Activated naive CD4-positive, alpha-beta T cell treated with anti-CD3 and anti-CD28 coated beads for 36 hours (primary cell): ENCODE data around the gene NOTUM. TPM values are rescaled to one million over a fixed set of nuclear protein-coding genes. Genes with fewer than 3 reads are reported as not detected.

Experiments used
- CTCF ChIA-PET: fragments of 350-600 bp; sonication (Branson Sonifier 250); formaldehyde crosslinking; loops from one replicate; lab custom pipeline; 2021; ENCODE audit warnings: antibody characterized with exemption; lab: Charles Lee
- DNase-seq: peaks from one replicate; pipeline ENCODE4 v3.0.0-alpha.2; 2020
- H3K27ac Mint-ChIP-seq: one replicate; pipeline ENCODE4 v1.8.0; 2021; ENCODE audit warnings: mild to moderate bottlenecking, mixed read lengths
- H3K27me3 Mint-ChIP-seq: one replicate; pipeline ENCODE4 v1.8.0; 2021; ENCODE audit warnings: low read depth, mixed read lengths
- H3K36me3 Mint-ChIP-seq: one replicate; pipeline ENCODE4 v1.8.0; 2021; ENCODE audit warnings: low read depth, mixed read lengths
- H3K4me1 Mint-ChIP-seq: one replicate; pipeline ENCODE4 v1.8.0; 2021; ENCODE audit warnings: low read depth, mixed read lengths
- H3K4me3 Mint-ChIP-seq: one replicate; pipeline ENCODE4 v1.8.0; 2021; ENCODE audit warnings: mild to moderate bottlenecking, moderate library complexity, mixed read lengths
- H3K9me3 Mint-ChIP-seq: one replicate; pipeline ENCODE4 v1.8.0; 2021; ENCODE audit warnings: mixed read lengths
- intact Hi-C: fragments of 100-400 bp; cut with micrococcal nuclease; formaldehyde crosslinking; loops from one replicate; pipeline ENCODE4 v1.15.1; 2023
- total RNA-seq, 2 experiments: library from RNA; stranded (reverse); gene quantifications; one replicate each; pipeline ENCODE4 v1.2.3, GENCODE V29; 2021

NOTUM gene
- under 1 TPM; 0.35 to 0.38 TPM for total RNA-seq

DNA sequence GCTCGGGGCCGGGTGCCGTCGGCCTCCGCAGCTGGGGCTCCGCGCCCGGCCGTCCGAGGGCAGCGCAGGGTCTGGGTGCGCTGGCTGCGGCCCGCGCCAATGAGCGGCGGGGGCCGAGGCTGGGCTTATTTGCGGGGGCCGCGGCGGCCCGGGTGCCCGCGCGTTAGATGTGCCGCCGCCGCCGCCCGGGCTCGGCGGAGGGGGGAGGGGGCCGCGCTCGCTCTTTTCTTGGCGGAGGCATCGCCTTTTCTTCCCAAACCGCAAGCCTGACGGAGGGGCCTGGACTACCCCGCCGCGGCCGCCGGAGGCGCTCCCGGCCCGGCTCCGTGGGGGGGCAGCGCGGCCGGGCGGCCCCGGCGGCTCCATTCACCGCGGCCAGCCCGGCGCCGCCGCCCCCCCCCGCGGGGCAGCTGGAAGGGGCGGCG, at the start of gene NOTUM:
Gene NOTUM (minus strand): TSS at position 101 of the 425 bp plus-strand sequence. CDS start 278 bp downstream, outside the sequence.
- intact Hi-C loops = no loop called here
- Mint-ChIP-seq H3K27me3 (peaks cover 15% of the 10 kb centered on the region), H3K9me3 (no peaks in the 10 kb centered on the region), H3K4me3 (no peak within 1 kb of the TSS), H3K27ac (no peak within 1 kb of the TSS), H3K4me1 (peaks cover 4% of the 10 kb centered on the region), H3K36me3 (no peaks in the 10 kb centered on the region)
- CTCF ChIA-PET = interaction anchor here (0.8 to 4.7 kb wide), 3 partner anchors 31 to 69 kb away, joined by 3 to 95 read pairs (median 16); partner anchors contain the start of genes CENPX, LRRC45 and RAC3
- no peak for DNase-seq

DNA sequence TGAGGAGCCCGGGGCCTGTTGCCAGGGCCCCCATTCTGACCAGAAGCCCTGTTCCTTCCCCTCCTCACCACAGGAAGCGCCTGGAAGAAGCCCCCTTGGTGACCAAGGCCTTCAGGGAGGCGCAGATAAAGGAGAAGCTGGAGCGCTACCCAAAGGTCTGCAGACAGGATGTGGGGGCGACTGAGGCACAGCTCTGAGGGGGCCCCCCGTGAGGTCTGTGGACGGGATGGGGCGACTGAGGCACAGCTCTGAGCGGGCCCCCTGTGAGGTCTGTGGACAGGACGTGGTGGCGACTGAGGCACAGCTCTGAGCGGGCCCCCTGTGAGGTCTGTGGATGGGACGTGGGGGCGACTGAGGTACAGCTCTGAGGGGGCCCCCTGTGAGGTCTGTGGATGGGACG, 48.4 kb upstream of the NOTUM start:
- H3K36me3 Mint-ChIP-seq = no peaks in the 10 kb centered on the region
- intact Hi-C loops = no loop called here
- no peak overlapping the region for H3K27ac Mint-ChIP-seq
- no peaks in the 10 kb centered on the region for H3K27me3 Mint-ChIP-seq
- no peak for DNase-seq
- H3K4me3 Mint-ChIP-seq = no peak overlapping the region
- H3K9me3 Mint-ChIP-seq = no peaks in the 10 kb centered on the region
- H3K4me1 Mint-ChIP-seq = no peaks in the 10 kb centered on the region
- CTCF ChIA-PET = interaction anchor here (1.0 kb wide), 1 partner anchor 11 kb away, joined by 4 read pairs; no protein-coding TSS in a partner anchor

DNA sequence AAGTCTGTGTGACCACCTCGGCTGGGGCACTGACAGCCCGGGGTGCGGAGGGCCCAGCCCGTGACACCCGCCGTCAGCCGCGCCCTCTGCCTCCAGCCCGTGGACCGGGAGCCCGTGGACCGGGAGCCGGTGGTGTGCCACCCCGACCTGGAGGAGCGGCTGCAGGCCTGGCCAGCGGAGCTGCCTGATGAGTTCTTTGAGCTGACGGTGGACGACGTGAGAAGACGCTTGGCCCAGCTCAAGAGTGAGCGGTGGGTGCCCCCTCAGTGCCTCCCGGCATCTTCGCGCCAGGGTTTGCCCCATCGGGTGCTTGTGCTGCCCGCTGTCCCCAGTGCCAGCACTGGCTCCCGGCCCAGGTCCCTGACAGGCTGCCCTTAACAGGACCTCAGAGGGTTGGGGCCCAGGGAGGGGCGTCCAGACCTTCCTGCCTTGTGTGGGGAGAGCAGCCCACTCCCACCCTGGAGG, 48.0 kb upstream of the NOTUM start:
- DNase-seq = no peak
- H3K4me3 Mint-ChIP-seq = no peak overlapping the region
- no peaks in the 10 kb centered on the region for H3K9me3 Mint-ChIP-seq
- CTCF ChIA-PET = interaction anchor here (1.0 kb wide), 1 partner anchor 11 kb away, joined by 4 read pairs; no protein-coding TSS in a partner anchor
- no peak overlapping the region for H3K27ac Mint-ChIP-seq
- no peaks in the 10 kb centered on the region for H3K36me3 Mint-ChIP-seq
- no peaks in the 10 kb centered on the region for H3K4me1 Mint-ChIP-seq
- H3K27me3 Mint-ChIP-seq = no peaks in the 10 kb centered on the region
- intact Hi-C loops = no loop called here

DNA sequence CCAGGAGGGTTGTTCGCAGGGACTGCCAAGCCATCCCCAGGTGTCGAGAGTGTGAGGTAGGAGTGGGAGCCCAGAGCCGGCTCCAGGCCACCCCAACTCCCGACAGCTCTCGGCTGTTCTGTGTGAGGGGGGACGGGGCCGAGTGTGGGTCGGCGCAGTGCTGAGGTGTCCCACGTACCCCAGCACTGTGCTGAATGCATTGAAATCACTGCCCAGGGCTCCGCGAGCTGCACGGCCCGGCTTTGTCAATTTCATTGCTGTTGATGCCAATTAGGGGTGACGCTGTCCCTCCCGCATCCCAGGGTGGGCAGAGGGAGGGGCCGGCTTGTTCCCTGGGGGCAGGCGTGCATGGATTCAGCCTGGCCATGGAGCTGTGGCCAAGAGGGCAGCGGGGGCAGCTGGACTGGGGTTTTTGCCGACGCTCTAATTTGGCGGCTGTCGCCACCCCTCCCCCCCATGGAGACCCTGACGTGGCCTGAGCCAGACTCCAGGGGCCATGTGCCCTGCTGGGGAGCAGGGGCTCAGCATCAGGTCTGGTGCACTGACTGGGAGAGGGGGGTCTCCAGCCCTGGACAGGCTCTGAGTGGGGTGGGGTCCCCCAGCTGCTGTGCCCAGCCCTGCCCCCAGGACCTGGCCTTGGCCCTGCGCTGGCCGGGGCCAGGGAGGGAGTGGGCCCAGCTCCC, 47.4 kb upstream of the NOTUM start:
- Mint-ChIP-seq H3K27me3 (no peaks in the 10 kb centered on the region), H3K9me3 (no peaks in the 10 kb centered on the region), H3K27ac (no peak overlapping the region), H3K4me3 (no peak overlapping the region), H3K4me1 (no peaks in the 10 kb centered on the region), H3K36me3 (no peaks in the 10 kb centered on the region)
- DNase-seq = no peak
- intact Hi-C loops = no loop called here
- CTCF ChIA-PET = no interaction called here

DNA sequence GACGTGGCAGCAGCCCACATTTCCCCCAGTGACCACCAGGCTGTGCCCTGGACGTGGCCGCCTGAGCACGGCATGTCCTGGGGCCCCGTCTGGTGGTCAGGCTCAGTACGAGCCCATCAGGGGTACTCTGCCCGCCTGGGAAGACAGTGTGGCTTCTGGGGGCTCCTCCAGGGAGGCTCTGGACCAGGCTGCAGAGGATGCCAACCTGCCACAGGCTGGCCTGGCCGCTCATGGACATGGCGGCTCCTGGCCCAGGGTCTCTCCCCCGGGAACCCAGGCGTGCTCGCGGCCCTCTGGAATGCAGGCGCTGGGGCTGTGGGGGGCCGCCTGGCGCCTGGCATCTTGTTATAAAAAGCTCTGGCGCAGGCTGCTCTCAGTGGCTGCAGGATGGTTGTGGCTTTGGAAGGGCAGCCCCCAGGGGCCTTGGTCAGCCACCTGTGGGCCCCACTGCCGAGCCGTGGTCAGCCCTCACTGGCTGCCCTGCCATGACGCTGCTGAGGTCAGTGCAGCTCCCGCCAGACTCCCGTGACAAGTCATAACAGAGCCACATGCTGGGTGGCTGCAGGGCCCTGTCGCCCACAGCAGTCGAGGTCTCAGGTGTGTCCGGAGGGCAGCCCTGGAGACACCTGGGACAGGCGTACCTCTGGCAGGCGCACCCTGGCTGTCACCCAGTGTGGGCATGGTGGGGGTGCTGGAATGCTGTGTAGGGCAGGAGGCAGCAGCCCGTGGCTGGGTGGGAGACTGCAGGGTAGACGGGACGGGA, 46.7 kb upstream of the NOTUM start:
- Mint-ChIP-seq H3K27ac (no peak overlapping the region), H3K9me3 (no peaks in the 10 kb centered on the region), H3K27me3 (no peaks in the 10 kb centered on the region), H3K4me1 (no peaks in the 10 kb centered on the region), H3K36me3 (no peaks in the 10 kb centered on the region), H3K4me3 (no peak overlapping the region)
- intact Hi-C loops = no loop called here
- no peak for DNase-seq
- CTCF ChIA-PET = no interaction called here

DNA sequence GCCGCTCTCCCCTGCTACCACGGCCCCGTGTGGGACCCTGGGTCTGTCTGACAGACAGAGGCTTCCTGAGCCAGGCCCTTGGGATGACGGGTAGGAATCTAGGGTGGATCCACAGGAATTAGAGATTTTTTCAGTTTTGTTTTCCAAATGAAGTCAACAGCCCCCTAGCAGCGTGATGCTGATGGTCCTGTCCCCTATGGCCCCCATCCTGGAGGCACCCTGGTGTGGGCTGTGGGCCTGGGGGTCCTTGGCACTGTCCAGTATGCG, 46.2 kb upstream of the NOTUM start:
- Mint-ChIP-seq H3K27me3 (no peaks in the 10 kb centered on the region), H3K9me3 (no peaks in the 10 kb centered on the region), H3K4me1 (no peaks in the 10 kb centered on the region), H3K36me3 (no peaks in the 10 kb centered on the region), H3K4me3 (no peak overlapping the region), H3K27ac (no peak overlapping the region)
- intact Hi-C loops = no loop called here
- no peak for DNase-seq
- CTCF ChIA-PET = interaction anchor here (0.6 kb wide), 1 partner anchor 470 kb away, joined by 3 read pairs; no protein-coding TSS in a partner anchor

DNA sequence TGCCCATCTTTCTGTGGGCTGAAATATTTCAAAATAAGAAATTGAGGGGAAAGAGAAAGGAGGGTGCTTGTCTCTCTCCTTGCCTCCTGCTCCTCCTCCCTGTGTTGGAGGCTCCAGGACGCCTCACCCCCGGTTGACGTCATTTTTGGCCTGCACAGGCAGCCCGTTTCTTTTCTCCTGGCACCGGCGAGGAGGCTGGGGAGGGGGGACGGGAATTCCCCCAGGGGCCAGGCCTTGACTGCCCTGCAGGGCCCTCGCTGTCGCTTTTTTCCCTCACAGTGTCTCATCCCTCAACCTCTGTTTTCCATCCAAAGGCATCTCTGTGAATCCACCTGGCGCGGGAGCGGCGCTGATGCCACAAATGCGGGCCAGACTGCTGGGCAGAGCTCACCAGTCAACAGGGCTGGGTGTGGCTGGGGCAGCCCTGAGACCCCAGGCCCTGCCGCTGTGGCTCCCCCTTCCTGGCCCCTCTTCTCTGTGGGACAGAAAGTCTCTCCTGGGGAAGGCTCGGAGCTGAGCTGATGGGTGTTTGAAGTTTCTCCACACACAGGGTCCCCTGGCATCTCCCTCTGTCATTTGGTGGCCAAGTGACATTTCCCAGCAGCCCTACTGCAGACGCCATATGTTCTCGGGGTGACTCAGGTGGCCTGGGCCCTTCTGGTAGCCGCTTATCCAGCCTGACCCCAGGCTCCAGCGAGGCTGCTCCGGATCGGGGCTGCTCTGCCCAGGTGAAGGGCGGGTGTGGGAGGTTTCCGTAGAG, 45.7 kb upstream of the NOTUM start:
- H3K4me1 Mint-ChIP-seq = no peaks in the 10 kb centered on the region
- no peaks in the 10 kb centered on the region for H3K27me3 Mint-ChIP-seq
- CTCF ChIA-PET = interaction anchor here (0.6 kb wide), 1 partner anchor 471 kb away, joined by 3 read pairs; no protein-coding TSS in a partner anchor
- no peaks in the 10 kb centered on the region for H3K36me3 Mint-ChIP-seq
- no peak overlapping the region for H3K27ac Mint-ChIP-seq
- intact Hi-C loops = no loop called here
- no peaks in the 10 kb centered on the region for H3K9me3 Mint-ChIP-seq
- no peak overlapping the region for H3K4me3 Mint-ChIP-seq
- no peak for DNase-seq

DNA sequence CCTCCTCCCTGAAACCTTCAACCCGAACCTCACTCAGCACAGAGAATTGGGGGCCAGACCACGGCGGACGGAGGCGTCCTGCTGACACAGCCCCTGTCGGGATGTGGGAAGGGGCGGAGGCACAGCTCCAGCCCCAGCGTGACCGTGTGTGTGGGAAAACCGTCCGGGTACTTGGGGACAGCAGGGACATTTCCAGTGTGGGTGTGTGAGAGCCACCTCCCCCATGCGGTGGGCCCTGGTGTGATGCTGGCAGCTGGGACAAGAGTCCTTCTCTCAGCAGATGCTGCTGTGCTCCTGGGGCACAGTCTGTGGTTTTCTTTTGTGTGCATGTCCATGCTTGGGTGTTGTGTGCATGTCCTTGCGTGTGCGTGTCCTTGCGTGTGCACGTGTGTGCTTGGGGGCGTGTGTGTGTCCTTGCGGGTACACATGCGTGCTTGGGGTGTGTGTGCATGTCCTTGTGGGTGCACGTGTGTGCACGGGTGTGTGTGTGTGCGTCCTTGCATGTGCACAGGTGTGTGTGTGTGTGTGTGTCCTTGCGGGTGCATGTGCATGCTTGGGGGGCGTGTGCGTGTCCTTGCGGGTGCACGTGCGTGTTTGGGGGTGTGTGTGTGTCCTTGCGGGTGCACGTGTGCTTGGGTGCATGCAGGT, 44.8 kb upstream of the NOTUM start:
- Mint-ChIP-seq H3K9me3 (no peaks in the 10 kb centered on the region), H3K27ac (no peak overlapping the region), H3K4me1 (no peaks in the 10 kb centered on the region), H3K36me3 (no peaks in the 10 kb centered on the region), H3K27me3 (no peaks in the 10 kb centered on the region), H3K4me3 (no peak overlapping the region)
- CTCF ChIA-PET = interaction anchor here (1.1 kb wide), 1 partner anchor 15 kb away, joined by 3 read pairs; no protein-coding TSS in a partner anchor
- intact Hi-C loops = no loop called here
- no peak for DNase-seq

DNA sequence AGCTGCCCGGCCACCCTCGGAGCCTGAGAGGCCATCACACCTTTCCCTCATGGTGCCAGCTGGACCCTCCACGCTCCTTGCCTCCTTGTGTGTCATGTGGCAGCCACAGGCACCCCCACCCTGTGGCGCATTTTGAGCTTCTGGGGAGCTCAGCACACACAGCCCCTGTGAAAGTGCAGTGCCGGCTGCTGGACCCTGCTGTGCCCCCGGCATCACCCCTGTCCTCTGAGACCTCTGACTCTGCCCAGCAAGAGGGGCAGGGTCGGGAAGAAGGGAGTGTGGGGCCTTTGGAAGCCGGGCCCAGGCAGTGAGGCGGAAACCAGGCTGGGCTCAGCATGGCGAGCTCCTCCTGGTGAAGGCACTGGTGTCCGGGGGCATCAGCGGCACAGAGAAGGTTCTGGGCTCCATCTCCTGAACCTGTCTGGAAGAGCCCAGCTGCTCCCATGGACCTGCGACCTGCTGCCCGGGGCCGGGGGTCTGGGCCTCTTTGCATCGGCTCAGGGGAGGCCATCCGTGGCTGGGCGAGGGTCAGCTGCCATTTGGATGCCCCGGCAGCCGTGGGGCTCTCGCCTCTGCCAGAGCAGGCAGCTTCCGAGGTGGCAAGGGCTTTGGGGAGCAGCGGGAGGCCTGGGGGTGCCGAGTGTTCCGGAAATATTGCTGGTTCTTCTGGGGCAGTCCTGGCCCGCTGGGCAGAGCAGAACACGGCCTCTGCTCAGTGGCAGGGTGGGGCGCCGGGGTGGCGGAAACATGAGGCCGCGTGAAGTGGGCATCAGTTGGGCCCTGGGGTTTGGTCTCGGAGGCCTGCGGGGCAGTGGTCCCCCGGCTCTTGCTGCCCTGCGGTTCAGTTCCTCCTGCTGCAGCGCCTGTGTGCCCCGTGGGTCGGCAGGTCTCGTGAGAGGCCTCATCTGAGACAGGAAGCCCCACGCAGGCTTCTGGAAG, 43.8 kb upstream of the NOTUM start:
- H3K4me3 Mint-ChIP-seq = no peak overlapping the region
- H3K4me1 Mint-ChIP-seq = no peaks in the 10 kb centered on the region
- H3K27me3 Mint-ChIP-seq = no peaks in the 10 kb centered on the region
- H3K9me3 Mint-ChIP-seq = no peaks in the 10 kb centered on the region
- no peaks in the 10 kb centered on the region for H3K36me3 Mint-ChIP-seq
- DNase-seq = no peak
- no peak overlapping the region for H3K27ac Mint-ChIP-seq
- CTCF ChIA-PET = interaction anchor here (1.1 kb wide), 1 partner anchor 16 kb away, joined by 3 read pairs; no protein-coding TSS in a partner anchor
- intact Hi-C loops = no loop called here

DNA sequence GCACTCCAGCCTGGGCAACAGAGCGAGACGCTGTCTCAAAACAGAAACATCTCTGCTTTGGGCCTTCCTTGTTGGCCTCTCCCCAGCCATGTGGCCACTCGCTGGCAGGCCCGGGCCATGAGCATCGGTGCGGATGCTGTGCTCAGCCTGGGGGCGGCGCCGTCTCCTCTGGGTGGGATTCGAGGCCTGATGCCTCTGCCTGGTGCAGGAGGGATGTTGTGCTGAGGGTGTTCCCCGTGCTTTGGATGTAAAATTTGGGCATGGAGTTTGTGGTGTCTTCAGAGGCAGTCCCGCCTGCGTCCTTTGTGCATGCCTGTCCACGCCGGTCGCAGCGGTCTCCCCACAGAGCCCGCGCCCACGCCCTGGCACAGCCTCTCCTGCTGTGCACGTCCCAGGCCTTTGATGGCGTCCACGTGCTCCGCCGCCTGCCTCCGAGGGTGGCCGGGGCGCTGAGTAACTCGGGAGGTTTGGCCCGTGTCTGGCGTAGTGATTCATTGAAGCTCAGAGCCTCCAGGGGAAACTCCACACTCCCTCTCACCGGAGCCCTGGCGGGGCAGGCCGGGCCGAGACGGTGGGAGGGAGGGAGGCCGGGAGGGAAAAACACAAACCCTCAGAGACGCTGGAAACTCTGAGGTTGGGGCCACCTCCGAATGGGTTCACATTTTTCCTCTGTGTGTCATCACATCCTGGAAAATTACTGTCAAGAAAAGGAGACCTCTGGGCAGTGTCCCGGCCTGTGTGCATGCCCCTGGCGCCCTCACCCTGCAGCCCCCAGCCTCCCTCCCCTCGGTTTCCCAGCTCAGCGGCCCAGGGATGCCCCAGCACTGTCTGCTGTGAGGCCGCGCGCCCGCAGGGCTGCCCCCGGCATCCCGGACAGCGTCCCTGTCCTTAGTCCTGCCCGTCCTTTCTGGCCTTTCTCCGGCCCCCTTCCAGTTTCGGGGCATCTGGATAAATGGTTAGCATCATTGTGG, 42.7 kb upstream of the NOTUM start:
- DNase-seq = no peak
- H3K4me3 Mint-ChIP-seq = no peak overlapping the region
- CTCF ChIA-PET = no interaction called here
- H3K27me3 Mint-ChIP-seq = no peaks in the 10 kb centered on the region
- H3K9me3 Mint-ChIP-seq = no peaks in the 10 kb centered on the region
- H3K36me3 Mint-ChIP-seq = no peaks in the 10 kb centered on the region
- H3K4me1 Mint-ChIP-seq = no peaks in the 10 kb centered on the region
- intact Hi-C loops = no loop called here
- no peak overlapping the region for H3K27ac Mint-ChIP-seq
